Transverse colon (tissue), 4 donors: ENCODE results near the gene CDR2. TPM values are rescaled to one million over a fixed set of nuclear protein-coding genes. Genes with fewer than 3 reads are reported as not detected.
"Not testable (repeated sequence)": the region's sequence is repeated elsewhere in the genome, so short reads cannot be mapped to it uniquely, and the experiment has no call there.

Experiments used
- DNase-seq: peaks from one replicate; pipeline ENCODE4 v3.0.0-alpha.2; 2019
- H3K27ac ChIP-seq, 4 donors: fragments of 200-600 bp; sonication (generic); 2 replicates each; pipeline ENCODE4 v1.5.1; 2016 to 2018; ENCODE audit warnings: inconsistent platforms in 4 of 4
- H3K27me3 ChIP-seq: fragments of 200-600 bp; sonication (generic); 2 replicates; pipeline ENCODE4 v1.5.1; 2017; ENCODE audit warnings: inconsistent platforms
- H3K36me3 ChIP-seq, 4 donors: fragments of 200-600 bp; sonication (generic); 2 replicates each; pipeline ENCODE4 v1.5.1; 2017 to 2019; ENCODE audit warnings: inconsistent platforms in 4 of 4
- H3K4me1 ChIP-seq, 4 donors: fragments of 200-600 bp; sonication (generic); 2 replicates each; pipeline ENCODE4 v1.5.1; 2017 to 2020; ENCODE audit warnings: inconsistent platforms in 4 of 4
- H3K4me3 ChIP-seq, 4 donors: fragments of 200-600 bp; sonication (generic); 1 replicate in 1 of 4; 2 replicates in 3 of 4; pipeline versions ENCODE4 v1.5.1 to v1.6.1; 2017 to 2019; ENCODE audit warnings: inconsistent platforms in 4 of 4
- H3K9me3 ChIP-seq, 2 donors: fragments of 200-600 bp; sonication (generic); 2 replicates each; pipeline ENCODE4 v1.5.1; 2017 to 2019; ENCODE audit warnings: inconsistent platforms in 2 of 2
- CTCF ChIP-seq, 5 experiments: fragments of 200-600 bp in 3 of 5; fragments of 450-650 bp in 2 of 5; sonication (generic) in 3 of 5; IDR thresholded peaks; 1 replicate in 2 of 5; 2 replicates in 3 of 5; pipeline ENCODE4 v1.5.1; 2016 to 2017; ENCODE audit warnings: antibody characterized with exemption in 5 of 5, inconsistent platforms in 3 of 5, mild to moderate bottlenecking in 2 of 5, moderate library complexity in 1 of 5
- EP300 ChIP-seq: sonication (generic); formaldehyde crosslinking; IDR thresholded peaks from one replicate; pipeline ENCODE4 v1.6.1; 2017; ENCODE audit warnings: antibody characterized with exemption, low read depth
- POLR2A ChIP-seq: fragments of 450-650 bp; IDR thresholded peaks from one replicate; pipeline ENCODE4 v1.6.1; 2016; ENCODE audit warnings: antibody characterized with exemption, mild to moderate bottlenecking, moderate library complexity
- POLR2AphosphoS5 ChIP-seq, 3 donors: sonication (generic); formaldehyde crosslinking; IDR thresholded peaks; one replicate each; pipeline ENCODE4 v1.6.1; 2016; ENCODE audit warnings: antibody characterized with exemption in 3 of 3
- WGBS, 2 donors: methylation state at CpG; one replicate each; pipeline ENCODE4 v1.1.5; 2018; ENCODE audit warnings: low coverage in 1 of 2; 5-methylcytosine and 5-hydroxymethylcytosine counted together
- in situ Hi-C, 4 donors: fragments of 200-750 bp; cut with MboI; loops; one replicate each; pipeline versions ENCODE4 v1.15.0 to v1.15.1; 2017; ENCODE audit warnings: low sequenced_read_pairs in 3 of 4, low pct_ligation_motif_present in 1 of 4, low pct_unique_long_range_greater_than_20kb in 1 of 4
- intact Hi-C: fragments of 100-400 bp; cut with DNase I; formaldehyde crosslinking; loops from one replicate; pipeline ENCODE4 v1.15.1; 2023; ENCODE audit warnings: low total_unique reads
- total RNA-seq, 4 donors: library from RNA; depleted of rRNA; stranded (reverse); fragments of >200 nt; gene quantifications; one replicate each; pipeline ENCODE4 v1.1.0, GENCODE V29; 2016

CDR2 gene
- total RNA-seq, 4 donors from 2014 or later: 21.7 to 317 (median 24.1) TPM

- intact Hi-C loops: no loop called here
Measured at GRCh38 chr16:22353933-22354541, 20.4 kb downstream of the CDR2 start.

GRCh38 chr16:22353191-22353919 lies 21.1 kb downstream of the CDR2 start:
- DNase-seq: peak; percentile 32
- 0 to 29% methylated on average over 2 to 3 of the region's 3 CpGs for WGBS, 2 donors
- peaks cover 0 to 12% (median 5%) of the 10 kb centered on the region in 4 donors for H3K36me3 ChIP-seq
- H3K27me3 ChIP-seq: no peaks in the 10 kb centered on the region
- no peak for TF ChIP-seq CTCF (IDR thresholded peaks at IDR 0.05)
- TF ChIP-seq EP300: no peak
- peak in 2 of 3 donors; percentile 45 to 46 for TF ChIP-seq POLR2AphosphoS5 (IDR thresholded peaks at IDR 0.05)
- H3K27ac ChIP-seq: peak overlapping the region; percentile 68 to 74 (median 69)
- no peaks in the 10 kb centered on the region for H3K9me3 ChIP-seq
- H3K4me1 ChIP-seq: peaks cover 15 to 41% (median 20%) of the 10 kb centered on the region in 4 donors
- H3K4me3 ChIP-seq: no peak overlapping the region
- in situ Hi-C loops (no loop called here), intact Hi-C loops (no loop called here)

More at GRCh38 chr16:22353933-22354541, 20.4 kb downstream of the CDR2 start:
- Histone ChIP-seq H3K4me3 (no peak overlapping the region), H3K27ac (peak overlapping the region; percentile 68 to 74 (median 69)), H3K36me3 (peaks cover 0 to 6% (median 1%) of the 10 kb centered on the region in 4 donors), H3K4me1 (peaks cover 15 to 41% (median 20%) of the 10 kb centered on the region in 4 donors), H3K27me3 (no peaks in the 10 kb centered on the region), H3K9me3 (no peaks in the 10 kb centered on the region)
- TF ChIP-seq CTCF (IDR thresholded peaks at IDR 0.05): no peak
- TF ChIP-seq POLR2A: no peak
- TF ChIP-seq EP300: no peak
- no peak for TF ChIP-seq POLR2AphosphoS5 (IDR thresholded peaks at IDR 0.05)
- in situ Hi-C loops: no loop called here
- WGBS, 2 donors: 49 to 50% methylated on average over 5 of the region's 5 CpGs
- DNase-seq: no peak

- peak overlapping the region; percentile 68 to 74 (median 69) for H3K27ac ChIP-seq
- intact Hi-C loops (no loop called here), in situ Hi-C loops (no loop called here)
- DNase-seq: no peak
- no peak overlapping the region for H3K4me3 ChIP-seq
- TF ChIP-seq EP300: no peak
- no peak for TF ChIP-seq CTCF (IDR thresholded peaks at IDR 0.05)
- H3K9me3 ChIP-seq: no peaks in the 10 kb centered on the region
- WGBS, 2 donors: 94 to 97% methylated on average over 5 of the region's 5 CpGs
- H3K27me3 ChIP-seq: no peaks in the 10 kb centered on the region
- H3K4me1 ChIP-seq: peaks cover 15 to 41% (median 20%) of the 10 kb centered on the region in 4 donors
- H3K36me3 ChIP-seq: peaks cover 0 to 19% (median 6%) of the 10 kb centered on the region in 4 donors
Measured at GRCh38 chr16:22352723-22353122, 21.7 kb downstream of the CDR2 start.

GRCh38 chr16:22352140-22352539 lies 22.3 kb downstream of the CDR2 start:
- 95% methylated on average over 6 of the region's 6 CpGs for WGBS, 2 donors
- H3K9me3 ChIP-seq: no peaks in the 10 kb centered on the region
- H3K27me3 ChIP-seq: no peaks in the 10 kb centered on the region
- intact Hi-C loops: no loop called here
- peak overlapping the region in 2 of 4 donors; percentile 69 to 74 for H3K27ac ChIP-seq
- TF ChIP-seq POLR2A: no peak
- no peak for TF ChIP-seq EP300
- TF ChIP-seq POLR2AphosphoS5 (IDR thresholded peaks at IDR 0.05): no peak
- TF ChIP-seq CTCF (IDR thresholded peaks at IDR 0.05): no peak
- no peak for DNase-seq
- peaks cover 15 to 41% (median 22%) of the 10 kb centered on the region in 4 donors for H3K4me1 ChIP-seq
- no peak overlapping the region for H3K4me3 ChIP-seq
- H3K36me3 ChIP-seq: peaks cover 0 to 25% (median 6%) of the 10 kb centered on the region in 4 donors
- in situ Hi-C loops: no loop called here

- peaks cover 15 to 39% (median 23%) of the 10 kb centered on the region in 4 donors for H3K4me1 ChIP-seq
- peaks cover 0 to 33% (median 6%) of the 10 kb centered on the region in 4 donors for H3K36me3 ChIP-seq
- intact Hi-C loops, in situ Hi-C loops, H3K9me3 ChIP-seq, H3K4me3 ChIP-seq, DNase-seq, H3K27ac ChIP-seq, H3K27me3 ChIP-seq: not testable (repeated sequence)
- 87 to 92% methylated on average over 4 to 6 of the region's 6 CpGs for WGBS, 2 donors
Measured at GRCh38 chr16:22351017-22351416, 23.4 kb downstream of the CDR2 start.
